ENCODE measurements around the gene GYS1.

- TF ChIP-seq CTCF (IDR thresholded peaks at IDR 0.05) (no peak), POLR2A (IDR thresholded peaks at IDR 0.05) (no peak)
Observed at GRCh38 chr19:48975947-48976847, 16.9 kb downstream of the GYS1 start.
